Mucosa of stomach (tissue), 1 donor: ENCODE results near the gene USH2A.

Experiments
- H3K27me3 ChIP-seq: one replicate; pipeline ENCODE4 v1.7.0; 2013; ENCODE audit warnings: mild to moderate bottlenecking, low read length; ENCODE audit not compliant: control insufficient read depth, insufficient read depth
- H3K36me3 ChIP-seq: one replicate; pipeline ENCODE4 v1.7.0; 2013; ENCODE audit warnings: low read length; ENCODE audit not compliant: control insufficient read depth, insufficient read depth
- H3K4me1 ChIP-seq: one replicate; pipeline ENCODE4 v1.7.0; 2013; ENCODE audit warnings: mild to moderate bottlenecking, low read length; ENCODE audit not compliant: control insufficient read depth, insufficient read depth
- H3K4me3 ChIP-seq: one replicate; pipeline ENCODE4 v1.7.0; 2013; ENCODE audit warnings: low read length
- H3K9ac ChIP-seq: one replicate; pipeline ENCODE4 v1.7.0; 2013; ENCODE audit warnings: mild to moderate bottlenecking, low read length, moderate library complexity
- H3K9me3 ChIP-seq: one replicate; pipeline ENCODE4 v1.7.0; 2013; ENCODE audit warnings: mild to moderate bottlenecking, low read length, moderate library complexity; ENCODE audit not compliant: control insufficient read depth
- donor health status: Pancreatic carcinoma.

The USH2A gene

DNA sequence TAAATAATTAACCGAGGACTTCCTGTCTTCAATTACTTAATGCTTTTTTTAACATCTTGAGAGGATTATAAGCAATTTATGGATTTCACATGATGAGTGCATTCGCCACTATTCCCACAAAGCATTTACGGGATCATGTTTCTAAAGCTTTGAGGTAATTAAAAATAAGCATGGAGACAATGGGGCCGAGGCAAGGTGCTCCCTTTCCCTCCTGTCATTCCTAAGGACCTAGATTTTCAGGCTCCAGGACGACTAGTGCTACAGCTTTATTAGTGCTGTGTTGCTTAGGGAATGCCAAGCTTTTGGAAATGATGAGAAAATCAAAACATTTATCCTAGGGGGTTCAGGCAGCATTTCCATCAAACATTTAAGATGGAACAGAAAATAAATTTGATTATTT lies 646.9 kb downstream of the USH2A start:
- H3K4me1 ChIP-seq: no peaks in the 10 kb centered on the region
- H3K4me3 ChIP-seq: no peak overlapping the region
- no peaks in the 10 kb centered on the region for H3K36me3 ChIP-seq
- H3K27me3 ChIP-seq: no peaks in the 10 kb centered on the region
- no peak overlapping the region for H3K9ac ChIP-seq
- H3K9me3 ChIP-seq: no peaks in the 10 kb centered on the region

DNA sequence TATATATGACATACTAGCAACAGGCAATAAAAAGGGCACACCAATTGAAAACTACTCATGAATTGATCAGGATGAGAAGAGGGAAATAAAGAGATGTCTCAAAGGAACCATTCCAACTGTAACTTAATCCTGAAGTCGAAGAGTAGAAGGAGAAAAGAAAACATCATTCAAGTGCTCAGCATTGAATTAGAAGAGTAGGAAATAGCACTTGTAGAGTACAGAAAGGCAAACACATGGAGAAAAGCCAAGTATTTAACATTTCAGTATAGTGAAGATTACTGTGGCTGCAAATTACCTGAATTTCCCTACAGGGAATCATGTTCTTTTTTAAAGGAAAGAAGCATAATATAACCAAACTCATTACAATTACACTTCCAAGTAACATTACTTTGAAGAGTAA lies 651.1 kb downstream of the USH2A start:
- no peaks in the 10 kb centered on the region for H3K36me3 ChIP-seq

DNA sequence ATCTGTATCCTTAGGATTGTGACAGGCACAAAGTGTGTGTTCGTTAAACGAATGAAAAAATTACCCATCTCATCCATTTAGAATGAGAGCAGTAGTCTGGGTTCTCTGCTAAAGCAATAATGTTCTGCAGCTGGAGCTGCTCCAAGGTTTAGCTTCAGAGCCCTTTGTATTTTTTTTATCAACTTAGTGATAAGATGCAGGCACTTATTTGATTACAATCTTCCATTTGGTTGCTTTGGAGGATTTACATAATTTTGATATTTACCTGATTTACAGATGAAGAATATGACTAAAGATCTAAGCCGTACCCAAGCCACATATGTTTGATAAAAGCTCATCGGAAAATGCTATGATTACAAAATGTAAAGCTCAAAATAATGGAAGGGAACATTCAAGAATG lies 654.9 kb downstream of the USH2A start:
- no peaks in the 10 kb centered on the region for H3K4me1 ChIP-seq
- H3K4me3 ChIP-seq: no peak overlapping the region
- no peaks in the 10 kb centered on the region for H3K36me3 ChIP-seq

More for the DNA sequence above, 651.1 kb downstream of the USH2A start:
- no peak overlapping the region for H3K9ac ChIP-seq
- H3K4me1 ChIP-seq: no peaks in the 10 kb centered on the region
- H3K4me3 ChIP-seq: no peak overlapping the region
- H3K9me3 ChIP-seq: no peaks in the 10 kb centered on the region
- no peaks in the 10 kb centered on the region for H3K27me3 ChIP-seq

DNA sequence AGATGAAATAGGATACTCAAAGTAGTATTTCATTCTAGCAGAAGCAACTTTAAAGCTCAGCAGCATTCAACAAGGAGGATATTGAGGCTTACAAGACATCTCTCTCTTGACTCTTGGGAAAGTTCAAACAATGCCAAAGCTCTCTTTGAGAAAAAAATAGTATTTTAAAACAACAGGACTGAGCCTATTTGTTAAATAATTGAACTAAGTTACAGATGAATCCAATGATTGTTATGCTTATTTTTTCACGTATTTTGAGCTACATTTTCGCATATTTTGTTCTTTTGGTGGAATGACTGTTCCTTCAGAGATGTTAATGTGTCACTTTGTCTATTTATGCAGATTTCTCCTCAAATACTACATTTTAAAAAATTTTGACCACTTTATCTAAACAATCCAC lies 655.5 kb downstream of the USH2A start:
- Histone ChIP-seq H3K36me3 (no peaks in the 10 kb centered on the region), H3K4me3 (no peak overlapping the region), H3K9me3 (no peaks in the 10 kb centered on the region), H3K9ac (no peak overlapping the region), H3K4me1 (no peaks in the 10 kb centered on the region), H3K27me3 (no peaks in the 10 kb centered on the region)

More for the DNA sequence above, 654.9 kb downstream of the USH2A start:
- H3K27me3 ChIP-seq: no peaks in the 10 kb centered on the region
- no peak overlapping the region for H3K9ac ChIP-seq
- H3K9me3 ChIP-seq: no peaks in the 10 kb centered on the region

DNA sequence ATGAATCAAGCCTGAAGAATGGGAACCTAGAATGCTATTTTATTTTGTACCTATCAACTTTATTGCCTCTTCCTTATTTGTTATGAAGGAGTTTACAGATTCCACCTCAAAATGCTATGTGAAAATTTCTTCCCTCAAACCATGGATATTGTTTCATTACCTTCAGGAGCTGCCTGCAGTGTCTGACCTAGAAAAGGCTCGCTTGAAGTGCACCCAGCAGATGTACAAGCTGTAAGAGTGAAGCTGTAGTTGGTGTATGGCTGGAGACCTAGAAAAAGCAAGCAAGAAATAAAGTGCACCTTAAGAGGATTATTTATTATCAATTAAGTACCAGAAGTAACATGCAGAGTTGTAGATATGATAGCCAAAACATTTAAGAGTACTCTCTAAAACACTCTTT lies 656.7 kb downstream of the USH2A start:
- Histone ChIP-seq H3K27me3 (no peaks in the 10 kb centered on the region), H3K9me3 (no peaks in the 10 kb centered on the region), H3K36me3 (no peaks in the 10 kb centered on the region), H3K9ac (no peak overlapping the region), H3K4me3 (no peak overlapping the region), H3K4me1 (no peaks in the 10 kb centered on the region)

DNA sequence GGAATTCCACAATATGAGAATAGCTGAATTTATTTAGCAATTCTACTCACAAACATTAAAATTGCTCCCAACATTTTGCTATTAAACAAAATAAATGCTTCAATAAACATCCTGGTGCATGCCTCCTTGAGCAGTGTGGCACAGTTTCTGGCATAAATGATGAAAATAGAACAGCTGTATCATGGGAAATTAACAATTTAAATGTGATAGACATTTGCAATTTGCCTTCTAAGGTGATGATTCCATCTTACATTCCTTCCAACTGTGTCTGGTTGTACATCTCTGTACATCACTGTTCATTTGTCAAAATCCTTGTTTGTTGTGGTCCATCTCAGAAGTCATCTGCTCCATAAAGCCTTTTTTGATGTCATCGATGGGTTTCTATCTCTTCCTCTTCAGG lies 657.4 kb downstream of the USH2A start:
- Histone ChIP-seq H3K4me3 (no peak overlapping the region), H3K4me1 (no peaks in the 10 kb centered on the region), H3K36me3 (no peaks in the 10 kb centered on the region), H3K9me3 (no peaks in the 10 kb centered on the region), H3K27me3 (no peaks in the 10 kb centered on the region), H3K9ac (no peak overlapping the region)

DNA sequence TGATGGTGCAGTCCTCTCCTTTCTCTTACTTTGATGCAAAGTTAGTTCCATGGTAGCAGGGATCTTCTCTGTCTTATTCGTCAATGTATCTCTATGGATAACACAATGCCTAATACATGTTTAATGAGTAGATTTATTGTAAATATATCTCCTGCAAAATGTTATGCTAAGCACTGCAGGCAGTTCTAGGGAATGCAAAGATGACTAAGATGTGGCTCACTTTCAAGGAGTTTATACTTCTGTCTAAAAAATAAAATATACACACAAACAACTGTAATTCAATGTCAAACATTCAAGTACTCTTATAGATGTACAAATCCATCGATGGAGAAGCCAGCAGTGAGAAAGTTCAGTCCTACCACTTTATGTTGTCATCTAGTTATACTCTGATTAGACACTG lies 661.8 kb downstream of the USH2A start:
- Histone ChIP-seq H3K36me3 (no peaks in the 10 kb centered on the region), H3K9ac (no peak overlapping the region), H3K9me3 (no peaks in the 10 kb centered on the region), H3K4me1 (no peaks in the 10 kb centered on the region), H3K27me3 (no peaks in the 10 kb centered on the region), H3K4me3 (no peak overlapping the region)

DNA sequence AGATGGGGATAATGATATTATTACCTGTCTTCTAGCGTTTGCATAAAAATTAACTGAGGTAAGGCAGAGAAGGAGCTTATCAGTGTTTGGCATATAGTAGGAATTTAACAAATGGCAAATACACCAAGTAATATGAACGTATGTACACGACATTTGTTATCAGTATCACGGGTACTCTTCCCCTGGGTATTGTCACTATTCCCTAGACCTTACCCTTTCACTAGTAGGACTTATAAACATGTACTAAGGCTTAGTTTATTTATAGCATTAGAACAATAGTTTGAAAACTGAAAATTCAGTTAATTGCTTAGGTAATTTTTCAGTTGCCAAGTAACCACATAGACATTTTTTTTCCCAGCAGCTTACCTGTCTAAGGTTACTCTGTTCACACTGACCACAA lies 669.1 kb downstream of the USH2A start:
- Histone ChIP-seq H3K4me1 (no peaks in the 10 kb centered on the region), H3K9me3 (no peaks in the 10 kb centered on the region), H3K27me3 (no peaks in the 10 kb centered on the region), H3K4me3 (no peak overlapping the region), H3K9ac (no peak overlapping the region), H3K36me3 (no peaks in the 10 kb centered on the region)

DNA sequence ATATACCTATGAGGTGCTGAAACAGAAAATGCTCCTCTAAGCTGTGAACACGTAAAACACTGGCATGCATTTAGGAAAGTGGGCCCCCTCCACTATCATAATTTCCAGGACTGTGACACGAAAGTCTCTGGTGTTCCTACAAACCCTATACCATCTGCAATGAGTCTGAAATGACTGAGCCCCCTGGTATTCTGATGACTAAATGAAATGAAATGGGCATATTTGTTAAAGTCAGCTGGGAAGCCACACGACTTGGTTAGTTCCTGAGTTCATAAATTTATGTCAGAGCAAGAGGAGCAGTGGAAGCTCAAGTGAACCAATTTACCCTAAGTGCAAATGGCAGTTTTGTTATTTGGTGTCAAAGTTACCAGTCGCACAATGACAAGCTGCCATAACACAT lies 673.8 kb downstream of the USH2A start:
- Histone ChIP-seq H3K4me3 (no peak overlapping the region), H3K4me1 (no peaks in the 10 kb centered on the region), H3K36me3 (no peaks in the 10 kb centered on the region), H3K9ac (no peak overlapping the region), H3K9me3 (no peaks in the 10 kb centered on the region), H3K27me3 (no peaks in the 10 kb centered on the region)

DNA sequence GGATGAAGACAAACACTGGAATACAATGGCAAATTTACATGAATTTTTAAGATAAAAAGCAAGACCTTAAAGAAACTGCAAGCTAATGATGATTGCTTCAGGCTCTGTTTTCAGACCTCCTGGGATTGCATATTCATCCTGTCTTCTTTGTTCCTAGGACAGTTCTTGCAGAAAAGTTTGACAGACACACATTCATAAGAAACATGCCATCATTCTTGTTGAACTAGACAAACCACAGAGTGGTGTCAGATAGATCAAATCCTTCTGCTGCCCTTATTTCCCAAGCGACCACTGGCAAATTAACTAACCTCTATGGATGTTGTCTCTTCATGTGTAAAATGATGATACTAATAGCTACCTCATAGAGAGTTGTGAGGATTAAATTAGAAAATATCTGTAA lies 674.8 kb downstream of the USH2A start:
- no peaks in the 10 kb centered on the region for H3K36me3 ChIP-seq
- no peak overlapping the region for H3K4me3 ChIP-seq
- no peak overlapping the region for H3K9ac ChIP-seq
- no peaks in the 10 kb centered on the region for H3K4me1 ChIP-seq
- H3K9me3 ChIP-seq: no peaks in the 10 kb centered on the region
- no peaks in the 10 kb centered on the region for H3K27me3 ChIP-seq

DNA sequence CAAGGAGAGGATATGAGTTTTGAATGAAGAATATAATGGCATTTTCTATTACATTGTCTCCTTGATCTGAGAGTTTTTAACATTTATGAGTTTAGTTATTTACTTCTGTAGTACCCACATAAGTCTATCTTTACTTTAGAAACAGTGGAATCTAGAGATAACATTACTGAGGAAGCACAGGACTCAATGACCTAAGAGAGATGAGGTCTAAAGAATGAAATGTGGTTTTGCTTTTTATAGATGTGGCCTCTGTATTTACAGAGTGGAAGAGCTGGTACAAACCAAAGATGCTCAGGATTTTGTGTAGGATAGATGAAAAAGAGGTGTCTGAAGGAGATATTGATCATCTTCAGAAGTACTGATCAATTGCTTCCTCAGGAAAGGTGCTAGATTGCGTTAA lies 678.8 kb downstream of the USH2A start:
- Histone ChIP-seq H3K36me3 (no peaks in the 10 kb centered on the region), H3K4me3 (no peak overlapping the region), H3K9ac (no peak overlapping the region), H3K4me1 (no peaks in the 10 kb centered on the region), H3K27me3 (no peaks in the 10 kb centered on the region), H3K9me3 (no peaks in the 10 kb centered on the region)

DNA sequence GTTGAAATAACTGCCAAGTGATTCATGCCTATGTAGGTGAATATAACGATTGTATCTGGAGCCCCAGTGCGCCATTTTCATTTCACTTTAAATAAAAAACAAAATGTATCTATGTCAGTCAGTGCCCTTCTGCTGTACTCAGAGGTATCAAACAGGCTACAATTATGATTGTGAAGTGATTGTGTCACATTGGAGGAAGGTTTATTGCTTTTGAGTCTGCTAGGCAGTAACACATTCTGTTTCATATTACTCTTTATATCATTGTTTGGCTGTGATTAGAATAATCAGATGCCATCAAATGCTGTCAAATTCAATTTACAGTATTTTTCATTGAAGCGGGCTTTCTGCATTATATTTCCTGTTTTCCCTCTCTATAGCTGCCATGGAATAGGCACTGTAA lies 684.2 kb downstream of the USH2A start:
- Histone ChIP-seq H3K9me3 (no peaks in the 10 kb centered on the region), H3K4me3 (no peak overlapping the region), H3K36me3 (no peaks in the 10 kb centered on the region), H3K4me1 (no peaks in the 10 kb centered on the region), H3K27me3 (no peaks in the 10 kb centered on the region), H3K9ac (no peak overlapping the region)

DNA sequence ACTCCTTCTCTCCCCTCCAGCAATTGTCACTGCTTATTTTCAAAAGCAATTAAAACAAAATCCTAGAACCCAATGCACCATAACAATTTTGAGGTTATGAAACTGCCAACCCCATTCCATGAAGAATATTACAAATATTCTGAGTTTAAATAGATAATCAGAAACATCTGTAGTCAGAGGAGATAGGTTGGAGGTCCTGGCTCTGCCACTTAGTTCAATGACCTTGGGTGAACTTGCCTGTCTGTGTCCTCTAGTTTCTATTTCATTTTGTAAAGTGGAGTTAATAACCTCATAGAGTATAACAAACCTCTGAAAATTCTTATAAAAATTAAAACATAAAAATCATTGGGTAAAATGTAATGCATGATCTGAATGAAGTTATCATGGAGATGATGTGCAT lies 691.5 kb downstream of the USH2A start:
- Histone ChIP-seq H3K4me3 (no peak overlapping the region), H3K9me3 (no peaks in the 10 kb centered on the region), H3K9ac (no peak overlapping the region), H3K4me1 (no peaks in the 10 kb centered on the region), H3K27me3 (no peaks in the 10 kb centered on the region), H3K36me3 (no peaks in the 10 kb centered on the region)
